AG09309 (cell line): ENCODE results near the gene PADI4.

ENCODE experiments used
- DNase-seq: peaks from one replicate; pipeline ENCODE4 v3.0.0-alpha.2; 2010; ENCODE audit warnings: low read depth
- H3K4me3 ChIP-seq: 2 replicates; pipeline ENCODE4 v1.5.1; 2011; ENCODE audit warnings: mild to moderate bottlenecking, low read depth, low read length, moderate library complexity; ENCODE audit not compliant: control insufficient read depth
- CTCF ChIP-seq: IDR thresholded peaks from 2 replicates; pipeline ENCODE4 v1.5.1; 2011; ENCODE audit warnings: mild to moderate bottlenecking, low read depth, low read length, inconsistent platforms; ENCODE audit not compliant: insufficient read depth, control insufficient read depth; ENCODE audit errors: missing control alignments

PADI4 gene

GRCh38 chr1:17274186-17275170 is 33.5 kb upstream of the PADI4 start:
- no peak for DNase-seq
- H3K4me3 ChIP-seq = no peak overlapping the region
- TF ChIP-seq CTCF = peak; percentile 79

DNA sequence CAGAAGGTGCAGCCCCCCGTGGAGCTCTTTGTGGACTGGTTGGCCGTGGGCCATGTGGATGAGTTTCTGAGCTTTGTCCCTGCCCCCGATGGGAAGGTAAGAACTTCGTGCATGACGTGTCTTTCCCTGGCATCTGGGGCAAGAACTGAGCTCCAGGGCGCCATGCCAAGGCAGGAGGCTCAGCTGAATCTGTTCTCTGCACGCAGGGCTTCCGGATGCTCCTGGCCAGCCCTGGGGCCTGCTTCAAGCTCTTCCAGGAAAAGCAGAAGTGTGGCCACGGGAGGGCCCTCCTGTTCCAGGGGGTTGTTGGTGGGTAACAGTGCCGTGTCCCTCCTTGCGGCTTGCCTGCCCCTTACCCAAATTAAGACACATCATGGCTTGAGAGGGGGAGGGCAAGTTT is 31.4 kb upstream of the PADI4 start:
- no peak overlapping the region for H3K4me3 ChIP-seq
- no peak for TF ChIP-seq CTCF
- peak; percentile 50 for DNase-seq

DNA sequence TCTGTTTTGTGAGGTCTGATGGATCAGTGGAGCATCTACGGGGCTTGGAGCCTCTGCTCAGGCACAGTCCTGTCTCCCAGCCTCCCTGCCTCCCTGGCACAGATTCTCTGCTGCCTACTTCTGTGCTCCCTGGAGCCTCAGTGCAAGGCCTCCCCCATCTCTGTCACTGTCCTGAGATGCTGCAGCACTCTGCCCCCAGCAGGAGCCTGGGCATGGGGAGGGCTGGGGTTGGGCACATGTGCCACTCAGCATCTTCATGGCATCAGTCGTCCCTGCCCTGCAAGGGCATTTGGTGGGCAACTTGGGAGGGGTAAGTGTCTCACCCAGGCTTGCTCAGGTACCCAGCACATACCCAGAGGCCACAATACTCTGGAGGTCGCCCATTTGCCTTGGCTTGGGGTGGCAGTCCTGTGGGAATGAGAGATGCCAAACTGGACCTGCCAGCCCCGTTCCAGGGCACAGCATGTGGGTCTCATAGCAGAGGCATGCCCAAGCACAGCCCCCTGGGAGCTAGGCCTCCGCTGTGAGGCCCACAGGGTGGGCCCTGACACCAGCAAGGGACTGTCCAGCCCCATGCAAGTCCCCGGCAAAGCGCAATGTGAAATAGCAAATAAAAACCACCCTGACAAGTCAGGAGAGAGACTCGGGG is 30.4 kb upstream of the PADI4 start:
- TF ChIP-seq CTCF = no peak
- no peak overlapping the region for H3K4me3 ChIP-seq
- DNase-seq = no peak

GRCh38 chr1:17278996-17279830 is 28.8 kb upstream of the PADI4 start:
- H3K4me3 ChIP-seq = no peak overlapping the region
- no peak for DNase-seq
- no peak for TF ChIP-seq CTCF

GRCh38 chr1:17280436-17280835 is 27.6 kb upstream of the PADI4 start:
- no peak for TF ChIP-seq CTCF
- no peak for DNase-seq
- H3K4me3 ChIP-seq = no peak overlapping the region

GRCh38 chr1:17280894-17281293 is 27.1 kb upstream of the PADI4 start:
- no peak for DNase-seq
- no peak overlapping the region for H3K4me3 ChIP-seq
- TF ChIP-seq CTCF = no peak
